HEK293 (cell line): Measurements from ENCODE around the gene ENC1.

Experiments used
- CTCF ChIA-PET: fragments of 350-600 bp; formaldehyde crosslinking; extraction: SDS; loops from one replicate; lab custom pipeline; 2021; ENCODE audit warnings: antibody characterized with exemption; lab: Yijun Ruan, JAX
- POLR2A ChIA-PET: fragments of 300-600 bp; formaldehyde crosslinking; extraction: SDS; loops from one replicate; lab custom pipeline; 2020; ENCODE audit warnings: antibody characterized with exemption, inconsistent platforms; lab: Yijun Ruan, JAX
- H3K27ac ChIP-seq: fragments of 200-500 bp; sonication (Bioruptor generic); 2 replicates; pipeline ENCODE4 v1.5.1; 2014; ENCODE audit warnings: low read depth, low read length, control low read depth, inconsistent platforms; ENCODE audit errors: extremely low read depth
- H3K36me3 ChIP-seq, 2 experiments: fragments of 200-500 bp in 1 of 2; sonication (Bioruptor generic) in 1 of 2; 1 replicate in 1 of 2; 2 replicates in 1 of 2; pipeline ENCODE4 v1.5.1; 2014 to 2017; ENCODE audit warnings: inconsistent platforms in 2 of 2, low read length in 2 of 2; ENCODE audit not compliant: control insufficient read depth in 2 of 2, insufficient read depth in 1 of 2
- H3K4me1 ChIP-seq: fragments of 200-500 bp; sonication (Bioruptor generic); 2 replicates; pipeline ENCODE4 v1.5.1; 2014; ENCODE audit warnings: mild to moderate bottlenecking, low read length, inconsistent platforms; ENCODE audit not compliant: control insufficient read depth, insufficient read depth
- H3K4me3 ChIP-seq: 2 replicates; pipeline ENCODE4 v1.5.1; 2011; ENCODE audit warnings: low read depth, mild to moderate bottlenecking, control low read depth, low read length, moderate library complexity
- H3K9me3 ChIP-seq: fragments of 200-500 bp; sonication (Bioruptor generic); 2 replicates; pipeline ENCODE4 v1.5.1; 2014; ENCODE audit warnings: low read depth, low read length, inconsistent platforms; ENCODE audit not compliant: control insufficient read depth, insufficient read depth
- FEZF1 ChIP-seq: fragments of 450-650 bp; formaldehyde crosslinking; IDR thresholded peaks from 2 replicates; pipeline ENCODE4 v1.5.1; 2016; ENCODE audit warnings: missing biosample characterization, missing genetic modification characterization
- HOXA7 ChIP-seq: sonication (generic); formaldehyde crosslinking; IDR thresholded peaks from 2 replicates; pipeline ENCODE4 v1.8.1; 2022; ENCODE audit warnings: missing genetic modification reagents, borderline replicate concordance
- KLF17 ChIP-seq: fragments of 450-650 bp; formaldehyde crosslinking; IDR thresholded peaks from 2 replicates; pipeline ENCODE4 v1.5.1; 2016; ENCODE audit warnings: missing biosample characterization, missing genetic modification characterization
- OVOL3 ChIP-seq: fragments of 450-650 bp; formaldehyde crosslinking; IDR thresholded peaks from 2 replicates; pipeline ENCODE4 v1.5.1; 2016; ENCODE audit warnings: missing biosample characterization, missing genetic modification characterization
- SP3 ChIP-seq: fragments of 450-650 bp; formaldehyde crosslinking; IDR thresholded peaks from 2 replicates; pipeline ENCODE4 v1.5.1; 2016; ENCODE audit warnings: missing biosample characterization, missing genetic modification characterization
- ZFHX2 ChIP-seq: fragments of 450-650 bp; formaldehyde crosslinking; conservative IDR thresholded peaks from 2 replicates; pipeline ENCODE4 v1.5.1; 2016; ENCODE audit warnings: missing biosample characterization, missing genetic modification characterization
- ZFP69B ChIP-seq: fragments of 450-650 bp; formaldehyde crosslinking; IDR thresholded peaks from 2 replicates; pipeline ENCODE4 v1.5.1; 2016; ENCODE audit warnings: missing biosample characterization, missing genetic modification characterization
- ZNF10 ChIP-seq: fragments of 450-650 bp; formaldehyde crosslinking; IDR thresholded peaks from 2 replicates; pipeline ENCODE4 v1.5.1; 2017; ENCODE audit warnings: missing biosample characterization, missing genetic modification characterization
- ZNF112 ChIP-seq: fragments of 450-650 bp; formaldehyde crosslinking; IDR thresholded peaks from 2 replicates; pipeline ENCODE4 v1.5.0; 2017; ENCODE audit warnings: missing biosample characterization, missing genetic modification characterization
- ZNF114 ChIP-seq: fragments of 450-650 bp; formaldehyde crosslinking; IDR thresholded peaks from 2 replicates; pipeline ENCODE4 v1.5.0; 2017; ENCODE audit warnings: missing biosample characterization, missing genetic modification characterization
- ZNF155 ChIP-seq: fragments of 450-650 bp; formaldehyde crosslinking; IDR thresholded peaks from 2 replicates; pipeline ENCODE4 v1.5.1; 2016; ENCODE audit warnings: missing biosample characterization, missing genetic modification characterization
- ZNF157 ChIP-seq: fragments of 450-650 bp; formaldehyde crosslinking; IDR thresholded peaks from 2 replicates; pipeline ENCODE4 v1.5.1; 2016; ENCODE audit warnings: missing biosample characterization, missing genetic modification characterization
- ZNF266 ChIP-seq: fragments of 450-650 bp; formaldehyde crosslinking; IDR thresholded peaks from 2 replicates; pipeline ENCODE4 v1.5.1; 2016; ENCODE audit warnings: missing biosample characterization, missing genetic modification characterization, low read depth
- ZNF398 ChIP-seq: fragments of 450-650 bp; formaldehyde crosslinking; IDR thresholded peaks from 2 replicates; pipeline ENCODE4 v1.5.1; 2017; ENCODE audit warnings: missing biosample characterization, missing genetic modification characterization
- ZNF510 ChIP-seq: fragments of 450-650 bp; formaldehyde crosslinking; IDR thresholded peaks from 2 replicates; pipeline ENCODE4 v1.5.1; 2018; ENCODE audit warnings: mild to moderate bottlenecking, missing genetic modification characterization, missing biosample characterization; ENCODE audit not compliant: insufficient replicate concordance
- ZNF660 ChIP-seq: fragments of 450-650 bp; IDR thresholded peaks from 2 replicates; pipeline ENCODE4 v1.5.1; 2018; ENCODE audit warnings: missing biosample characterization, mild to moderate bottlenecking, missing genetic modification characterization
- ZNF670 ChIP-seq: fragments of 450-650 bp; formaldehyde crosslinking; IDR thresholded peaks from 2 replicates; pipeline ENCODE4 v1.5.1; 2016; ENCODE audit warnings: missing biosample characterization, missing genetic modification characterization, low read depth
- ZNF692 ChIP-seq: fragments of 450-650 bp; formaldehyde crosslinking; IDR thresholded peaks from 2 replicates; pipeline ENCODE4 v1.5.1; 2016; ENCODE audit warnings: missing biosample characterization, missing genetic modification characterization
- ZSCAN18 ChIP-seq: fragments of 450-650 bp; formaldehyde crosslinking; IDR thresholded peaks from 2 replicates; pipeline ENCODE4 v1.5.1; 2016; ENCODE audit warnings: missing biosample characterization, missing genetic modification characterization
- ZXDB ChIP-seq: fragments of 450-650 bp; formaldehyde crosslinking; IDR thresholded peaks from 2 replicates; pipeline ENCODE4 v1.5.1; 2016; ENCODE audit warnings: missing biosample characterization, missing genetic modification characterization
- TF ChIP-seq, protein P1 (sequence below): fragments of 450-650 bp; formaldehyde crosslinking; IDR thresholded peaks from 2 replicates; pipeline ENCODE4 v1.5.1; 2016; ENCODE audit warnings: missing biosample characterization, missing genetic modification characterization
- TF ChIP-seq, protein P2 (sequence below): fragments of 450-650 bp; formaldehyde crosslinking; IDR thresholded peaks from 2 replicates; pipeline ENCODE4 v1.5.1; 2016; ENCODE audit warnings: missing biosample characterization, missing genetic modification characterization, borderline replicate concordance

Gene ENC1

GRCh38 chr5:74588415-74588814 lies 52.1 kb downstream of the ENC1 start:
- no peaks in the 10 kb centered on the region for H3K4me1 ChIP-seq
- TF ChIP-seq ZNF157 (tag by site-specific recombination) (no peak), ZNF692 (tag by site-specific recombination) (no peak), ZNF114 (no peak), ZNF266 (tag by site-specific recombination) (no peak), ZNF155 (no peak), HOXA7 (CRISPR knock-in tag) (no peak), ZNF660 (no peak), ZNF112 (tag by site-specific recombination) (no peak), ZFP69B (tag by site-specific recombination) (no peak), ZSCAN18 (tag by site-specific recombination) (no peak), ZXDB (tag by site-specific recombination) (no peak), OVOL3 (no peak), FEZF1 (tag by site-specific recombination) (no peak), SP3 (tag by site-specific recombination) (no peak), ZNF398 (no peak), ZNF670 (tag by site-specific recombination) (no peak), ZNF10 (tag by site-specific recombination) (no peak)
- TF ChIP-seq, protein P1, sequence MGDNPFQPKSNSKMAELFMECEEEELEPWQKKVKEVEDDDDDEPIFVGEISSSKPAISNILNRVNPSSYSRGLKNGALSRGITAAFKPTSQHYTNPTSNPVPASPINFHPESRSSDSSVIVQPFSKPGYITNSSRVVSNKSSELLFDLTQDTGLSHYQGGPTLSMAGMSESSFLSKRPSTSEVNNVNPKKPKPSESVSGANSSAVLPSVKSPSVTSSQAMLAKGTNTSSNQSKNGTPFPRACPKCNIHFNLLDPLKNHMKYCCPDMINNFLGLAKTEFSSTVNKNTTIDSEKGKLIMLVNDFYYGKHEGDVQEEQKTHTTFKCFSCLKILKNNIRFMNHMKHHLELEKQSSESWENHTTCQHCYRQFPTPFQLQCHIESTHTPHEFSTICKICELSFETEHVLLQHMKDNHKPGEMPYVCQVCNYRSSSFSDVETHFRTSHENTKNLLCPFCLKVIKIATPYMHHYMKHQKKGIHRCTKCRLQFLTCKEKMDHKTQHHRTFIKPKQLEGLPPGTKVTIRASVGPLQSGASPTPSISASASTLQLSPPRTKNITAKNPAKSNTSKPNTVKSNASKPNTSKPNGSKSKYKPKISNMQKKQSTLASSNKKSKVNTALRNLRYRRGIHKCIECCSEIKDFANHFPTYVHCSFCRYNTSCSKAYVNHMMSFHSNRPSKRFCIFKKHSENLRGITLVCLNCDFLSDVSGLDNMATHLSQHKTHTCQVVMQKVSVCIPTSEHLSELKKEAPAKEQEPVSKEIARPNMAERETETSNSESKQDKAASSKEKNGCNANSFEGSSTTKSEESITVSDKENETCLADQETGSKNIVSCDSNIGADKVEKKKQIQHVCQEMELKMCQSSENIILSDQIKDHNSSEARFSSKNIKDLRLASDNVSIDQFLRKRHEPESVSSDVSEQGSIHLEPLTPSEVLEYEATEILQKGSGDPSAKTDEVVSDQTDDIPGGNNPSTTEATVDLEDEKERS (tag by site-specific recombination) = no peak
- CTCF ChIA-PET = interaction anchor here (0.7 kb wide), 1 partner anchor 609 kb away, joined by 3 read pairs; no protein-coding TSS in a partner anchor

DNA sequence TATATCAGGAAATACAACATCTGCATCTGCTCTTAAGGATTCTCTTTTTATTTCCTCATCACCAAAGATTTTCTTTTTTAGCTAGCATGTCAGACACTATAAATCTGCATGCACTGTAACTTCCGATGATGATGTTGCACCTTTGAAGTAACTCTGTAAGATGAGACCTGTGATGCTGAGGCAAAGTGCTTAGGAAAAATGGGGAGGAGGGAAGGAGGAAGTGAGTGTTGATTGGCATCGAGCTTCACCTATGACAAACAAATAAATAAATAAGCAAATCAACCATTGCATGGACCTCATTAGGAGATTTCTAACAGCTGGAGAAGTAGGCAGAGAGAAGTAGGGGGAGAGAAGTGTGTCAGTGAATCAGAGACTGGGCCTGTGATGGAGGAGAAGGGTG lies 52.6 kb downstream of the ENC1 start:
- Histone ChIP-seq H3K27ac (no peak overlapping the region), H3K4me1 (no peaks in the 10 kb centered on the region), H3K9me3 (no peaks in the 10 kb centered on the region), H3K4me3 (no peak overlapping the region), H3K36me3 (no peaks in the 10 kb centered on the region)
- ChIA-PET CTCF (interaction anchor here (0.7 kb wide), 1 partner anchor 609 kb away, joined by 3 read pairs; no protein-coding TSS in a partner anchor), POLR2A (interaction anchor here (0.9 kb wide), 1 partner anchor 46 kb away, joined by 3 read pairs; no protein-coding TSS in a partner anchor)
- TF ChIP-seq ZNF510 = no peak
- no peak for TF ChIP-seq ZNF155
- no peak for TF ChIP-seq KLF17 (tag by site-specific recombination)
- TF ChIP-seq ZFHX2 = no peak
- TF ChIP-seq, protein P2, sequence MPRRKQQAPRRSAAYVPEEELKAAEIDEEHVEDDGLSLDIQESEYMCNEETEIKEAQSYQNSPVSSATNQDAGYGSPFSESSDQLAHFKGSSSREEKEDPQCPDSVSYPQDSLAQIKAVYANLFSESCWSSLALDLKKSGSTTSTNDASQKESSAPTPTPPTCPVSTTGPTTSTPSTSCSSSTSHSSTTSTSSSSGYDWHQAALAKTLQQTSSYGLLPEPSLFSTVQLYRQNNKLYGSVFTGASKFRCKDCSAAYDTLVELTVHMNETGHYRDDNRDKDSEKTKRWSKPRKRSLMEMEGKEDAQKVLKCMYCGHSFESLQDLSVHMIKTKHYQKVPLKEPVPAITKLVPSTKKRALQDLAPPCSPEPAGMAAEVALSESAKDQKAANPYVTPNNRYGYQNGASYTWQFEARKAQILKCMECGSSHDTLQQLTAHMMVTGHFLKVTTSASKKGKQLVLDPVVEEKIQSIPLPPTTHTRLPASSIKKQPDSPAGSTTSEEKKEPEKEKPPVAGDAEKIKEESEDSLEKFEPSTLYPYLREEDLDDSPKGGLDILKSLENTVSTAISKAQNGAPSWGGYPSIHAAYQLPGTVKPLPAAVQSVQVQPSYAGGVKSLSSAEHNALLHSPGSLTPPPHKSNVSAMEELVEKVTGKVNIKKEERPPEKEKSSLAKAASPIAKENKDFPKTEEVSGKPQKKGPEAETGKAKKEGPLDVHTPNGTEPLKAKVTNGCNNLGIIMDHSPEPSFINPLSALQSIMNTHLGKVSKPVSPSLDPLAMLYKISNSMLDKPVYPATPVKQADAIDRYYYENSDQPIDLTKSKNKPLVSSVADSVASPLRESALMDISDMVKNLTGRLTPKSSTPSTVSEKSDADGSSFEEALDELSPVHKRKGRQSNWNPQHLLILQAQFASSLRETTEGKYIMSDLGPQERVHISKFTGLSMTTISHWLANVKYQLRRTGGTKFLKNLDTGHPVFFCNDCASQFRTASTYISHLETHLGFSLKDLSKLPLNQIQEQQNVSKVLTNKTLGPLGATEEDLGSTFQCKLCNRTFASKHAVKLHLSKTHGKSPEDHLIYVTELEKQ = no peak

More at GRCh38 chr5:74588415-74588814, 52.1 kb downstream of the ENC1 start:
- POLR2A ChIA-PET = interaction anchor here (0.9 kb wide), 1 partner anchor 47 kb away, joined by 3 read pairs; no protein-coding TSS in a partner anchor
- Histone ChIP-seq H3K36me3 (no peaks in the 10 kb centered on the region), H3K27ac (no peak overlapping the region), H3K9me3 (no peaks in the 10 kb centered on the region), H3K4me3 (no peak overlapping the region)
